Osteoblast (primary cell): ENCODE data around the gene TTLL1. TPM values are rescaled to one million over a fixed set of nuclear protein-coding genes. Genes with fewer than 3 reads are reported as not detected.
A peak's percentile ranks its signal among the peaks of the same experiment; 100 is the strongest.

ENCODE experiments used
- DNase-seq: peaks from one replicate; pipeline ENCODE4 v3.0.0; 2011; ENCODE audit warnings: low spot score, mixed read lengths; ENCODE audit not compliant: insufficient read length; ENCODE audit errors: missing footprints
- H2AFZ ChIP-seq: 2 replicates; pipeline ENCODE4 v1.6.0; 2011; ENCODE audit warnings: mild to moderate bottlenecking, low read length
- H3K27ac ChIP-seq: 2 replicates; pipeline ENCODE4 v1.5.1; 2011; ENCODE audit warnings: mild to moderate bottlenecking, low read depth, low read length, moderate library complexity
- H3K27me3 ChIP-seq: 2 replicates; pipeline ENCODE4 v1.6.0; 2012; ENCODE audit warnings: mild to moderate bottlenecking, control low read depth, inconsistent platforms, low read length, moderate library complexity; ENCODE audit not compliant: insufficient read depth
- H3K36me3 ChIP-seq: 2 replicates; pipeline ENCODE4 v1.5.1; 2011; ENCODE audit warnings: mild to moderate bottlenecking, low read length, control low read depth, moderate library complexity; ENCODE audit not compliant: insufficient read depth
- H3K4me1 ChIP-seq: 2 replicates; pipeline ENCODE4 v1.5.1; 2011; ENCODE audit warnings: mild to moderate bottlenecking, low read length, control low read depth, moderate library complexity; ENCODE audit not compliant: insufficient read depth
- H3K4me2 ChIP-seq: 2 replicates; pipeline ENCODE4 v1.6.0; 2011; ENCODE audit warnings: mild to moderate bottlenecking, low read length; ENCODE audit not compliant: insufficient read depth
- H3K4me3 ChIP-seq: fragments of 200-600 bp; sonication (generic); 3 replicates; pipeline ENCODE4 v1.5.1; 2012; ENCODE audit warnings: mild to moderate bottlenecking, low read length, inconsistent platforms; ENCODE audit not compliant: insufficient read depth
- H3K79me2 ChIP-seq: 2 replicates; pipeline ENCODE4 v1.6.0; 2012; ENCODE audit warnings: mild to moderate bottlenecking, low read length, control low read depth, inconsistent platforms; ENCODE audit not compliant: insufficient read depth
- H3K9me3 ChIP-seq: 2 replicates; pipeline ENCODE4 v1.5.1; 2011; ENCODE audit warnings: low read depth, low read length, control low read depth
- H4K20me1 ChIP-seq: 2 replicates; pipeline ENCODE4 v1.6.0; 2012; ENCODE audit warnings: mild to moderate bottlenecking, low read length, control low read depth; ENCODE audit not compliant: insufficient read depth
- total RNA-seq: library from RNA; depleted of rRNA; stranded (reverse); fragments of >200 nt; gene quantifications from 2 replicates; pipeline ENCODE4 v1.2.3, GENCODE V29; 2012
- TF ChIP-seq, protein P1 (sequence below): IDR thresholded peaks from 2 replicates; pipeline ENCODE4 v1.5.1; 2011; ENCODE audit warnings: mild to moderate bottlenecking, low read depth, low read length, moderate library complexity; ENCODE audit errors: extremely low read depth

TTLL1 gene
- total RNA-seq, 1 donor, result 15.9 TPM

DNA sequence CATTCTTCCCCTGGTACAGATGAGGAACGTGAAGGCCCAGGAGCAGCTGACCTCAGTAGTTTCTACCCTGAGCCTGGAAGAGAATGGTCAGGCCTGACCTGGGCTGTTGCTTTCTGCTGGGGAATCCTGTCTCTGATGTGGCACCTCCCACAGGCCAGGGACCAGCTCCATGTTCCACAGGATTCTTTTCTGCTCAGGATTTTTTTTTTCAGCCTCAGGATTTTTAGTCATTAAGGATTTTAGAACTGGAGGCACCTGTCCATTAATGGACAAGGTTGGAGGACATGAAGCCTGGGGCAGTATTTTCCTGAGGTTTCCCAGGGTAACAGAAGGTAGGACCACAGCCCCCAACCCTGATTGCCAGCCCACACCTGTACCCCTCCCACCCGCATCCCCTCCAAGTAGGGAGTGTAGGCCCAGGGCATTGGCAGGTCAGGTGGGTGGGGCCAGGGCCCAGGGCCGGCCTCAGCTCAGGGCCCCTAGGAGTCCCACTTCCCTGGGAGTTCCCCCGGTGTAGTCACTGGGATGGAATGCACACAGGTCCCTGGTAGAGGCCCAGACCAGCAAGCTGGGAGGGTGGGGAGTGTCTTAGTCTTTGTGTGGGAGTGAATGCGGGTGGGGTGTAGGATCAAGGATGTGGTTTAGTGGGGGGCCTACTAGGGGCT lies 37.4 kb upstream of the TTLL1 start:
- no peak overlapping the region for H3K27ac ChIP-seq
- H3K4me1 ChIP-seq, result peaks cover 9% of the 10 kb centered on the region
- TF ChIP-seq, protein P1, sequence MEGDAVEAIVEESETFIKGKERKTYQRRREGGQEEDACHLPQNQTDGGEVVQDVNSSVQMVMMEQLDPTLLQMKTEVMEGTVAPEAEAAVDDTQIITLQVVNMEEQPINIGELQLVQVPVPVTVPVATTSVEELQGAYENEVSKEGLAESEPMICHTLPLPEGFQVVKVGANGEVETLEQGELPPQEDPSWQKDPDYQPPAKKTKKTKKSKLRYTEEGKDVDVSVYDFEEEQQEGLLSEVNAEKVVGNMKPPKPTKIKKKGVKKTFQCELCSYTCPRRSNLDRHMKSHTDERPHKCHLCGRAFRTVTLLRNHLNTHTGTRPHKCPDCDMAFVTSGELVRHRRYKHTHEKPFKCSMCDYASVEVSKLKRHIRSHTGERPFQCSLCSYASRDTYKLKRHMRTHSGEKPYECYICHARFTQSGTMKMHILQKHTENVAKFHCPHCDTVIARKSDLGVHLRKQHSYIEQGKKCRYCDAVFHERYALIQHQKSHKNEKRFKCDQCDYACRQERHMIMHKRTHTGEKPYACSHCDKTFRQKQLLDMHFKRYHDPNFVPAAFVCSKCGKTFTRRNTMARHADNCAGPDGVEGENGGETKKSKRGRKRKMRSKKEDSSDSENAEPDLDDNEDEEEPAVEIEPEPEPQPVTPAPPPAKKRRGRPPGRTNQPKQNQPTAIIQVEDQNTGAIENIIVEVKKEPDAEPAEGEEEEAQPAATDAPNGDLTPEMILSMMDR, result no peak
- H2AFZ ChIP-seq, result no peak overlapping the region
- no peak overlapping the region for H3K4me3 ChIP-seq
- H3K9me3 ChIP-seq, result no peaks in the 10 kb centered on the region
- peaks cover 2% of the 10 kb centered on the region for H3K36me3 ChIP-seq
- no peaks in the 10 kb centered on the region for H3K27me3 ChIP-seq
- H3K79me2 ChIP-seq, result no peaks in the 10 kb centered on the region
- no peak overlapping the region for H3K4me2 ChIP-seq
- DNase-seq, result peak; percentile 97
- no peaks in the 10 kb centered on the region for H4K20me1 ChIP-seq

- TF ChIP-seq, protein P1, result no peak
- H3K9me3 ChIP-seq, result no peaks in the 10 kb centered on the region
- no peaks in the 10 kb centered on the region for H4K20me1 ChIP-seq
- no peaks in the 10 kb centered on the region for H3K4me1 ChIP-seq
- no peak overlapping the region for H3K4me3 ChIP-seq
- no peaks in the 10 kb centered on the region for H3K36me3 ChIP-seq
- H2AFZ ChIP-seq, result no peak overlapping the region
- no peaks in the 10 kb centered on the region for H3K79me2 ChIP-seq
- H3K27ac ChIP-seq, result no peak overlapping the region
- no peak overlapping the region for H3K4me2 ChIP-seq
- H3K27me3 ChIP-seq, result peaks cover 9% of the 10 kb centered on the region
- no peak for DNase-seq
Observed at GRCh38 chr22:43118953-43119458, 29.8 kb upstream of the TTLL1 start.

- Histone ChIP-seq H3K9me3 (no peaks in the 10 kb centered on the region), H3K27ac (no peak overlapping the region), H2AFZ (no peak overlapping the region), H3K4me3 (no peak overlapping the region), H4K20me1 (no peaks in the 10 kb centered on the region), H3K36me3 (no peaks in the 10 kb centered on the region), H3K79me2 (no peaks in the 10 kb centered on the region), H3K4me1 (no peaks in the 10 kb centered on the region), H3K4me2 (no peak overlapping the region), H3K27me3 (peaks cover 14% of the 10 kb centered on the region)
- TF ChIP-seq, protein P1, result no peak
- DNase-seq, result no peak
Observed at GRCh38 chr22:43118024-43118849, 29.0 kb upstream of the TTLL1 start.

DNA sequence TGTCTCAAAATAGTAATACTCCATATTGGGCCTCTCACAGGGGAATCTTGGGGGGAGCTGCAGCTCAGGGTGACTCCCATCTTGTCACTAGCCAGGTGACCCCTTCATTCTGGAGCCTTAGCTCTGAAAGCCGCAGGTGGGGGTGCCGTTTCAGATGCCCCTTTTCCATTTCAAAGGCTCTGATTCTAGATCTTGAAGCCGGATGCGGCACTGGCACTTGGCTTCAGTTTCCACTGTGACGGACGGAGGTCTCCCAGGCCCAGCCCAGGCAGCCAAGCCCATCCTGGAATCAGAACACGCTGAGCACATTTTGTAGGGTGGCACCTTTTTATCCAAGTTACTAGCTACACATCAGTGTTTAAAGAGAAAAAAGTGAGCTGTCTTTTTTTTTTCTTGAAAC lies 27.7 kb upstream of the TTLL1 start:
- peaks cover 16% of the 10 kb centered on the region for H3K27me3 ChIP-seq
- H3K9me3 ChIP-seq, result no peaks in the 10 kb centered on the region
- H2AFZ ChIP-seq, result no peak overlapping the region
- H4K20me1 ChIP-seq, result no peaks in the 10 kb centered on the region
- no peaks in the 10 kb centered on the region for H3K4me1 ChIP-seq
- H3K36me3 ChIP-seq, result no peaks in the 10 kb centered on the region
- no peak overlapping the region for H3K27ac ChIP-seq
- H3K4me3 ChIP-seq, result no peak overlapping the region
- no peak for DNase-seq
- TF ChIP-seq, protein P1, result no peak
- H3K79me2 ChIP-seq, result no peaks in the 10 kb centered on the region
- H3K4me2 ChIP-seq, result no peak overlapping the region
